ENCODE data around the gene ZNF189. TPM values are rescaled to one million over a fixed set of nuclear protein-coding genes. Genes with fewer than 3 reads are reported as not detected.

Gene ZNF189
- total RNA-seq, 1 experiment from 2014 or later, result 9.4 TPM

- TF ChIP-seq EZH2 (IDR thresholded peaks at IDR 0.05; ENCODE audit: low read depth) (no peak), CTCF (conservative IDR thresholded peaks at IDR 0.05) (no peak)
- Histone ChIP-seq H4K20me1 (ENCODE audit: insufficient read depth) (no peaks in the 10 kb centered on the region), H3K9me3 (ENCODE audit: insufficient read depth, low read depth) (no peaks in the 10 kb centered on the region; the same call in 1 of the 2 replicates), H3K79me2 (ENCODE audit: low read depth) (no peaks in the 10 kb centered on the region), H3K4me3 (no peak overlapping the region), H3F3A (ENCODE audit: insufficient read depth, low read depth) (no peaks in the 10 kb centered on the region), H3K27ac (no peak overlapping the region), H3K4me2 (no peak overlapping the region), H2AFZ (no peak overlapping the region), H3K36me3 (ENCODE audit: low read depth) (no peaks in the 10 kb centered on the region), H3K9me2 (ENCODE audit: insufficient read depth) (no peaks in the 10 kb centered on the region), H3K4me1 (replicated peaks; ENCODE audit: insufficient read depth) (no peaks in the 10 kb centered on the region), H3K27me3 (ENCODE audit: insufficient read depth, low read depth) (no peaks in the 10 kb centered on the region)
- intact Hi-C loops (cut with micrococcal nuclease; ENCODE audit: unreplicated experiment), result no loop called here
- POLR2A ChIA-PET (ENCODE audit: unreplicated experiment), result no interaction called here
- no peak for DNase-seq
- CTCF ChIA-PET, result no interaction called here
- BruUV-seq (replicated peaks), result no TSS peak
Measured at GRCh38 chr9:101371813-101372212, 26.8 kb upstream of the ZNF189 start.

- Histone ChIP-seq H3K9me3 (ENCODE audit: insufficient read depth, low read depth) (no peaks in the 10 kb centered on the region; the same call in 1 of the 2 replicates), H3K4me1 (replicated peaks; ENCODE audit: insufficient read depth) (no peaks in the 10 kb centered on the region), H3K36me3 (ENCODE audit: low read depth) (no peaks in the 10 kb centered on the region), H3K4me2 (no peak overlapping the region), H4K20me1 (ENCODE audit: insufficient read depth) (no peaks in the 10 kb centered on the region), H3K27ac (no peak overlapping the region), H3K4me3 (no peak overlapping the region), H3F3A (ENCODE audit: insufficient read depth, low read depth) (no peaks in the 10 kb centered on the region), H3K27me3 (ENCODE audit: insufficient read depth, low read depth) (no peaks in the 10 kb centered on the region), H3K79me2 (ENCODE audit: low read depth) (no peaks in the 10 kb centered on the region), H3K9me2 (ENCODE audit: insufficient read depth) (no peaks in the 10 kb centered on the region), H2AFZ (no peak overlapping the region)
- no peak for DNase-seq
- POLR2A ChIA-PET (ENCODE audit: unreplicated experiment), result interaction anchor here (0.7 kb wide), 1 partner anchor 573 kb away, joined by 3 read pairs; no protein-coding TSS in a partner anchor
- CTCF ChIA-PET, result interaction anchor here (0.5 kb wide), 1 partner anchor 27 kb away, joined by 3 read pairs; no protein-coding TSS in a partner anchor
- intact Hi-C loops (cut with micrococcal nuclease; ENCODE audit: unreplicated experiment), result no loop called here
- no TSS peak for BruUV-seq (replicated peaks)
- TF ChIP-seq EZH2 (IDR thresholded peaks at IDR 0.05; ENCODE audit: low read depth) (no peak), CTCF (conservative IDR thresholded peaks at IDR 0.05) (no peak)
Measured at GRCh38 chr9:101372327-101373118, 26.1 kb upstream of the ZNF189 start.

- TF ChIP-seq CTCF (conservative IDR thresholded peaks at IDR 0.05) (no peak), EZH2 (IDR thresholded peaks at IDR 0.05; ENCODE audit: low read depth) (no peak)
- no peak for DNase-seq
- no TSS peak for BruUV-seq (replicated peaks)
- Histone ChIP-seq H3K4me3 (peak overlapping the region; percentile 43; the same call in 1 of the 2 replicates), H3K4me2 (peak overlapping the region; percentile 64), H3F3A (ENCODE audit: insufficient read depth, low read depth) (no peaks in the 10 kb centered on the region), H3K36me3 (ENCODE audit: low read depth) (no peaks in the 10 kb centered on the region), H2AFZ (peak overlapping the region; percentile 74), H3K27ac (no peak overlapping the region), H3K9me3 (ENCODE audit: insufficient read depth, low read depth) (no peaks in the 10 kb centered on the region; the same call in 1 of the 2 replicates), H4K20me1 (ENCODE audit: insufficient read depth) (no peaks in the 10 kb centered on the region), H3K9me2 (ENCODE audit: insufficient read depth) (no peaks in the 10 kb centered on the region), H3K79me2 (ENCODE audit: low read depth) (no peaks in the 10 kb centered on the region), H3K27me3 (ENCODE audit: insufficient read depth, low read depth) (no peaks in the 10 kb centered on the region), H3K4me1 (replicated peaks; ENCODE audit: insufficient read depth) (no peaks in the 10 kb centered on the region)
- intact Hi-C loops (cut with micrococcal nuclease; ENCODE audit: unreplicated experiment), result no loop called here
- ChIA-PET CTCF (no interaction called here), POLR2A (ENCODE audit: unreplicated experiment) (no interaction called here)
Measured at GRCh38 chr9:101375546-101375945, 23.1 kb upstream of the ZNF189 start.

Measured in PC-9 (cell line).